ENCODE measurements around the gene PYHIN1. TPM values are rescaled to one million over a fixed set of nuclear protein-coding genes. Genes with fewer than 3 reads are reported as not detected.

Gene PYHIN1
- total RNA-seq, 1 experiment from 2014 or later: not detected

- ChIA-PET RAD21 (ENCODE audit: low non-redundant PET in 1 of 2, low total read pairs in 2 of 2, uncharacterized antibody in 2 of 2, unreplicated experiment in 2 of 2) (no interaction called here), POLR2A (no interaction called here), CTCF (no interaction called here)
- no peak overlapping the region for H3K27ac ChIP-seq (ENCODE audit: low read depth, low read length)
- no peaks in the 10 kb centered on the region for H4K20me1 ChIP-seq (ENCODE audit: insufficient read depth)
- BruUV-seq (replicated peaks): no TSS peak
- H3K79me2 ChIP-seq (ENCODE audit: insufficient read depth, low read length): no peaks in the 10 kb centered on the region
- no peaks in the 10 kb centered on the region for H3K36me3 ChIP-seq (ENCODE audit: control insufficient read depth in 1 of 2, insufficient read depth in 2 of 2, low read length in 2 of 2)
- no peak for DNase-seq (ENCODE audit: low read depth, low spot score)
- TF ChIP-seq EZH2 (IDR thresholded peaks at IDR 0.05) (no peak), EGR1 (IDR thresholded peaks at IDR 0.05; ENCODE audit: low read depth) (no peak), EZH2phosphoT487 (IDR thresholded peaks at IDR 0.05; ENCODE audit: borderline replicate concordance) (no peak), ELF1 (IDR thresholded peaks at IDR 0.05; ENCODE audit: borderline replicate concordance, low read depth) (no peak)
- intact Hi-C loops (cut with micrococcal nuclease): no loop called here
- no peak for ATAC-seq
- H3K4me1 ChIP-seq (ENCODE audit: control insufficient read depth in 1 of 2, insufficient read depth in 2 of 2, low read length in 2 of 2): no peaks in the 10 kb centered on the region
- no peaks in the 10 kb centered on the region for H3K27me3 ChIP-seq (ENCODE audit: insufficient read depth, low read length)
- H3K9me2 ChIP-seq (ENCODE audit: insufficient read depth): no peaks in the 10 kb centered on the region
- no peak overlapping the region for H3K4me2 ChIP-seq (ENCODE audit: low read length)
- no peak overlapping the region for H3K4me3 ChIP-seq (replicated peaks in 1 of 2; ENCODE audit: low read depth in 1 of 2, low read length in 2 of 2)
- no peak overlapping the region for H2AFZ ChIP-seq (ENCODE audit: low read depth, low read length, poor library complexity, severe bottlenecking)
- no peaks in the 10 kb centered on the region for H3K9me3 ChIP-seq (ENCODE audit: control insufficient read depth in 1 of 2, insufficient read depth in 1 of 2, low read depth in 1 of 2, low read length in 2 of 2)
- no peak overlapping the region for H3K9ac ChIP-seq (ENCODE audit: low read length)
Observed at GRCh38 chr1:158962983-158963382, 31.6 kb downstream of the PYHIN1 start.

GRCh38 chr1:158969166-158969565 lies 37.8 kb downstream of the PYHIN1 start:
- no peak overlapping the region for H3K4me3 ChIP-seq (replicated peaks in 1 of 2; ENCODE audit: low read depth in 1 of 2, low read length in 2 of 2)
- no peak overlapping the region for H3K27ac ChIP-seq (ENCODE audit: low read depth, low read length)
- intact Hi-C loops (cut with micrococcal nuclease): no loop called here
- RAD21 ChIA-PET (ENCODE audit: low non-redundant PET in 1 of 2, low total read pairs in 2 of 2, uncharacterized antibody in 2 of 2, unreplicated experiment in 2 of 2): no interaction called here
- H3K27me3 ChIP-seq (ENCODE audit: insufficient read depth, low read length): no peaks in the 10 kb centered on the region
- TF ChIP-seq TCF7L2 (IDR thresholded peaks at IDR 0.05; ENCODE audit: borderline replicate concordance, extremely low read depth, insufficient read depth, insufficient read length): no peak
- H3K9me3 ChIP-seq (ENCODE audit: control insufficient read depth in 1 of 2, insufficient read depth in 1 of 2, low read depth in 1 of 2, low read length in 2 of 2): no peaks in the 10 kb centered on the region
- no peaks in the 10 kb centered on the region for H3K36me3 ChIP-seq (ENCODE audit: control insufficient read depth in 1 of 2, insufficient read depth in 2 of 2, low read length in 2 of 2)
- no peak for ATAC-seq
- no peak for DNase-seq (ENCODE audit: low read depth, low spot score)
- no peak overlapping the region for H2AFZ ChIP-seq (ENCODE audit: low read depth, low read length, poor library complexity, severe bottlenecking)
- POLR2A ChIA-PET: no interaction called here
- H3K9ac ChIP-seq (ENCODE audit: low read length): no peak overlapping the region
- H3K4me1 ChIP-seq (ENCODE audit: control insufficient read depth in 1 of 2, insufficient read depth in 2 of 2, low read length in 2 of 2): no peaks in the 10 kb centered on the region
- no peaks in the 10 kb centered on the region for H3K79me2 ChIP-seq (ENCODE audit: insufficient read depth, low read length)
- CTCF ChIA-PET: no interaction called here
- no peaks in the 10 kb centered on the region for H3K9me2 ChIP-seq (ENCODE audit: insufficient read depth)
- H3K4me2 ChIP-seq (ENCODE audit: low read length): no peak overlapping the region
- no TSS peak for BruUV-seq (replicated peaks)
- no peaks in the 10 kb centered on the region for H4K20me1 ChIP-seq (ENCODE audit: insufficient read depth)
